Tibial nerve (tissue), 3 donors: ENCODE results near the gene STK38L.

Experiments
- CTCF ChIP-seq, 5 experiments: fragments of 200-600 bp in 3 of 5; fragments of 450-650 bp in 2 of 5; sonication (generic) in 3 of 5; IDR thresholded peaks; one replicate each; pipeline ENCODE4 v1.5.1; 2016 to 2019; ENCODE audit warnings: antibody characterized with exemption in 5 of 5, mild to moderate bottlenecking in 3 of 5, moderate library complexity in 2 of 5
- POLR2A ChIP-seq, 2 donors: fragments of 450-650 bp; IDR thresholded peaks; one replicate each; pipeline ENCODE4 v1.6.1; 2017; ENCODE audit warnings: antibody characterized with exemption in 2 of 2, mild to moderate bottlenecking in 2 of 2, moderate library complexity in 2 of 2

- TF ChIP-seq CTCF (IDR thresholded peaks at IDR 0.05): no peak
- no peak for TF ChIP-seq POLR2A (IDR thresholded peaks at IDR 0.05)
These were observed 46.5 kb downstream of the STK38L start for GRCh38 chr12:27290501-27291168.
